HFFc6 (cell line): ENCODE data around the gene IFT81. TPM values are rescaled to one million over a fixed set of nuclear protein-coding genes. Genes with fewer than 3 reads are reported as not detected.

ENCODE experiments used
- DNase-seq: peaks from one replicate; pipeline ENCODE4 v3.0.0-alpha.2; 2018
- H3K27ac Mint-ChIP-seq: 2 replicates; pipeline ENCODE4 v1.8.0; 2020; ENCODE audit warnings: mild to moderate bottlenecking, mixed read lengths
- H3K27me3 Mint-ChIP-seq: 2 replicates; pipeline ENCODE4 v1.8.0; 2021; ENCODE audit warnings: mild to moderate bottlenecking, moderate library complexity, mixed read lengths; ENCODE audit not compliant: insufficient read depth
- H3K36me3 Mint-ChIP-seq: 2 replicates; pipeline ENCODE4 v1.8.0; 2021; ENCODE audit warnings: low read depth, mixed read lengths
- H3K4me1 Mint-ChIP-seq: 2 replicates; pipeline ENCODE4 v1.8.0; 2020; ENCODE audit warnings: low read depth, mixed read lengths
- H3K4me3 Mint-ChIP-seq: 2 replicates; pipeline ENCODE4 v1.8.0; 2020; ENCODE audit warnings: mild to moderate bottlenecking, moderate library complexity, mixed read lengths
- H3K9me3 Mint-ChIP-seq: 2 replicates; pipeline ENCODE4 v1.8.0; 2020; ENCODE audit warnings: mild to moderate bottlenecking, mixed read lengths
- CTCF ChIP-seq: fragments of 200-600 bp; sonication (generic); IDR thresholded peaks from 2 replicates; pipeline ENCODE4 v1.5.0; 2021; ENCODE audit warnings: antibody characterized with exemption, mild to moderate bottlenecking
- total RNA-seq, 6 experiments: library from RNA; stranded (reverse); fragmentation: NEBNext Ultra II Directional; extraction: Animal tissue kit (Norgen Biotek cat#: 25700); gene quantifications; 2 replicates in 1 of 6; 3 replicates in 5 of 6; pipeline ENCODE4 v1.2.3, GENCODE V29; 2021

IFT81 gene
- total RNA-seq, 6 experiments from 2014 or later, result 9.4 to 14.4 (median 12.8) TPM

- no peak for TF ChIP-seq CTCF
- DNase-seq, result no peak
- H3K4me3 Mint-ChIP-seq, result no peak overlapping the region
- H3K27me3 Mint-ChIP-seq, result no peaks in the 10 kb centered on the region
- H3K4me1 Mint-ChIP-seq, result no peaks in the 10 kb centered on the region
- no peaks in the 10 kb centered on the region for H3K9me3 Mint-ChIP-seq
- H3K27ac Mint-ChIP-seq, result no peak overlapping the region
- peaks cover 8% of the 10 kb centered on the region; the same call in 1 of the 2 replicates for H3K36me3 Mint-ChIP-seq
These were observed 41.5 kb downstream of the IFT81 start for GRCh38 chr12:110165540-110166159.

GRCh38 chr12:110168732-110169455, 44.7 kb downstream of the IFT81 start:
- no peak for DNase-seq
- H3K36me3 Mint-ChIP-seq, result peaks cover 5% of the 10 kb centered on the region; the same call in 1 of the 2 replicates
- no peaks in the 10 kb centered on the region for H3K4me1 Mint-ChIP-seq
- H3K4me3 Mint-ChIP-seq, result no peak overlapping the region
- no peak for TF ChIP-seq CTCF
- no peaks in the 10 kb centered on the region for H3K9me3 Mint-ChIP-seq
- H3K27ac Mint-ChIP-seq, result no peak overlapping the region
- no peaks in the 10 kb centered on the region for H3K27me3 Mint-ChIP-seq

DNA sequence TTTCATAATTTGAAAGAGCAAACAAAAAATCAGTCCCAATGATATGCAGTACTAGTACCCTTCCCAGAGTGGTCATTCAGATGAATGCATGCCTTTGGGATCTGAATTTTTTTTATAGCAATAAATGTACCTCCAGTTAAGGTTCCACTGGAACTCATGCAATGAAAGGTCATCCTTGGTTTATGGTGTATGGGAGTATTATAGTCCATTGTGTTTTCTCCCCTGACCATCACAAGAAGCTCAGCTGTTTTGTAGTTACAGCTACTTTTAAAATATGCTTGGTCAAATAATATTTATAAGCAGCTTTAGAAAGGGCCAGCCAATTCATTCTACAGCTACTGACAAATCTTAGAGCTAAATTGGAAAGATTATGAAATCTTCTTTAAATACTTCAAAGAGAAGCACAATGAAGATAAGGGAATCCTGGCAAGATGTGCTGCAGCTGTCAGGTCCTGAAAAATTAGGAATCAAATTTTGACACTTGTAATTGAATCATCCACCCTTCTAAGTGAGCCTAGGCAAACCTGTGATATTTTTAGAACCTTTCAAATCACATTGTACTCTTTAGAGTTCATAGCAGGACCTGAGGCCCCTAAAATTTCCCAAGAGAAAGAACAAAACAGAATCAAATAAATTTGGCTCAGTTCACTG, 46.5 kb downstream of the IFT81 start:
- Mint-ChIP-seq H3K27me3 (no peaks in the 10 kb centered on the region; the same call in 1 of the 2 replicates), H3K36me3 (peaks cover 5% of the 10 kb centered on the region; the same call in 1 of the 2 replicates), H3K4me1 (no peaks in the 10 kb centered on the region), H3K4me3 (no peak overlapping the region), H3K9me3 (no peaks in the 10 kb centered on the region), H3K27ac (no peak overlapping the region)
- no peak for DNase-seq
- no peak for TF ChIP-seq CTCF

- Mint-ChIP-seq H3K36me3 (peaks cover 5% of the 10 kb centered on the region; the same call in 1 of the 2 replicates), H3K9me3 (no peaks in the 10 kb centered on the region), H3K4me3 (no peak overlapping the region), H3K27me3 (no peaks in the 10 kb centered on the region; the same call in 1 of the 2 replicates), H3K4me1 (no peaks in the 10 kb centered on the region), H3K27ac (no peak overlapping the region)
- TF ChIP-seq CTCF, result no peak
- no peak for DNase-seq
These were observed 47.0 kb downstream of the IFT81 start for GRCh38 chr12:110171186-110171538.

DNA sequence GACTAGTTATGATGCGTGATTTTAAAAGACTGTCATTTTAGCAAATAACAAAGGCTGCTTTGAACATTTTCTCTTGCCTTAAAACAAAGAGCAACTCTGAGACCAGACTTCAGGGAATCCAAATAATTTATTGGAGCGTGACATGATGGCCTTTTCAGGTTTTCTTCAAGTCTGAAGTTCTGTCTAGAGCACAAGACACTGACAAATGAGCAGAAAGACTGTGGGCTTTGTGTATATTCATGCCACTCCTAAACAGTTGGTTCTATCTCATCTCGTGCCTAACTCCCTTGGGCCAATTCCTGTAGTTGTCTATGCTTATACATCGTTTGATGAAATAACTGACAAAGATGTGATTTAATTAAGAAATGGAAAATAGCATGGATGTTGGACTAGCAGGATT, 47.5 kb downstream of the IFT81 start:
- no peaks in the 10 kb centered on the region; the same call in 1 of the 2 replicates for H3K27me3 Mint-ChIP-seq
- no peak overlapping the region for H3K4me3 Mint-ChIP-seq
- DNase-seq, result no peak
- peaks cover 5% of the 10 kb centered on the region; the same call in 1 of the 2 replicates for H3K36me3 Mint-ChIP-seq
- H3K9me3 Mint-ChIP-seq, result no peaks in the 10 kb centered on the region
- no peak overlapping the region for H3K27ac Mint-ChIP-seq
- TF ChIP-seq CTCF, result no peak
- H3K4me1 Mint-ChIP-seq, result no peaks in the 10 kb centered on the region
